IMR-90 (cell line): Measurements from ENCODE around the gene CDC34. TPM values are rescaled to one million over a fixed set of nuclear protein-coding genes. Genes with fewer than 3 reads are reported as not detected.

Experiments used
- polyA plus RNA-seq, 3 experiments: library from polyadenylated mRNA; depleted of rRNA; stranded (reverse); fragments of >200 nt; gene quantifications; 2 replicates each; pipeline ENCODE4 v1.2.3, GENCODE V29; 2012; ENCODE audit warnings: low replicate concordance in 1 of 3
- total RNA-seq: library from RNA; depleted of rRNA; stranded (reverse); fragments of >200 nt; gene quantifications from 2 replicates; pipeline ENCODE4 v1.2.3, GENCODE V29; 2012
- TF ChIP-seq, protein P1 (sequence below): conservative IDR thresholded peaks from 2 replicates; pipeline ENCODE4 v1.5.1; 2012; ENCODE audit warnings: mild to moderate bottlenecking, low read depth, low read length, improper control_type of control experiment

CDC34 gene
- total and polyA plus RNA-seq, 2 of the 4 experiments (the other 2 are of a cell fraction) = 35.7 to 68.9 TPM

GRCh38 chr19:507286-508203 lies 24.0 kb upstream of the CDC34 start, which contains the start of gene TPGS1 (continued):
- TF ChIP-seq, protein P1, sequence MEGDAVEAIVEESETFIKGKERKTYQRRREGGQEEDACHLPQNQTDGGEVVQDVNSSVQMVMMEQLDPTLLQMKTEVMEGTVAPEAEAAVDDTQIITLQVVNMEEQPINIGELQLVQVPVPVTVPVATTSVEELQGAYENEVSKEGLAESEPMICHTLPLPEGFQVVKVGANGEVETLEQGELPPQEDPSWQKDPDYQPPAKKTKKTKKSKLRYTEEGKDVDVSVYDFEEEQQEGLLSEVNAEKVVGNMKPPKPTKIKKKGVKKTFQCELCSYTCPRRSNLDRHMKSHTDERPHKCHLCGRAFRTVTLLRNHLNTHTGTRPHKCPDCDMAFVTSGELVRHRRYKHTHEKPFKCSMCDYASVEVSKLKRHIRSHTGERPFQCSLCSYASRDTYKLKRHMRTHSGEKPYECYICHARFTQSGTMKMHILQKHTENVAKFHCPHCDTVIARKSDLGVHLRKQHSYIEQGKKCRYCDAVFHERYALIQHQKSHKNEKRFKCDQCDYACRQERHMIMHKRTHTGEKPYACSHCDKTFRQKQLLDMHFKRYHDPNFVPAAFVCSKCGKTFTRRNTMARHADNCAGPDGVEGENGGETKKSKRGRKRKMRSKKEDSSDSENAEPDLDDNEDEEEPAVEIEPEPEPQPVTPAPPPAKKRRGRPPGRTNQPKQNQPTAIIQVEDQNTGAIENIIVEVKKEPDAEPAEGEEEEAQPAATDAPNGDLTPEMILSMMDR = no peak
